ENCODE measurements around the gene CMSS1.

GRCh38 chr3:100059472-100059871 is 241.8 kb downstream of the CMSS1 start:
- TF ChIP-seq POLR2AphosphoS5 (IDR thresholded peaks at IDR 0.05; ENCODE audit: low read depth, low read length): no peak
- TF ChIP-seq, protein P1, sequence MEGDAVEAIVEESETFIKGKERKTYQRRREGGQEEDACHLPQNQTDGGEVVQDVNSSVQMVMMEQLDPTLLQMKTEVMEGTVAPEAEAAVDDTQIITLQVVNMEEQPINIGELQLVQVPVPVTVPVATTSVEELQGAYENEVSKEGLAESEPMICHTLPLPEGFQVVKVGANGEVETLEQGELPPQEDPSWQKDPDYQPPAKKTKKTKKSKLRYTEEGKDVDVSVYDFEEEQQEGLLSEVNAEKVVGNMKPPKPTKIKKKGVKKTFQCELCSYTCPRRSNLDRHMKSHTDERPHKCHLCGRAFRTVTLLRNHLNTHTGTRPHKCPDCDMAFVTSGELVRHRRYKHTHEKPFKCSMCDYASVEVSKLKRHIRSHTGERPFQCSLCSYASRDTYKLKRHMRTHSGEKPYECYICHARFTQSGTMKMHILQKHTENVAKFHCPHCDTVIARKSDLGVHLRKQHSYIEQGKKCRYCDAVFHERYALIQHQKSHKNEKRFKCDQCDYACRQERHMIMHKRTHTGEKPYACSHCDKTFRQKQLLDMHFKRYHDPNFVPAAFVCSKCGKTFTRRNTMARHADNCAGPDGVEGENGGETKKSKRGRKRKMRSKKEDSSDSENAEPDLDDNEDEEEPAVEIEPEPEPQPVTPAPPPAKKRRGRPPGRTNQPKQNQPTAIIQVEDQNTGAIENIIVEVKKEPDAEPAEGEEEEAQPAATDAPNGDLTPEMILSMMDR (IDR thresholded peaks at IDR 0.05): no peak
- TF ChIP-seq TCF7L2 (IDR thresholded peaks at IDR 0.05; ENCODE audit: low read depth, low read length): no peak
- no peak for TF ChIP-seq SIN3A (IDR thresholded peaks at IDR 0.05; ENCODE audit: borderline replicate concordance, insufficient read depth, low read depth, low read length)
